ENCODE data around the gene CHST13.
A peak's percentile ranks its signal among the peaks of the same experiment; 100 is the strongest.

CHST13 gene

GRCh38 chr3:126508564-126508964 is 15.4 kb upstream of the CHST13 start:
- Mint-ChIP-seq H3K9me3 (no peaks in the 10 kb centered on the region), H3K27ac (no peak overlapping the region), H3K36me3 (ENCODE audit: low read depth) (no peaks in the 10 kb centered on the region), H3K4me3 (no peak overlapping the region), H3K4me1 (ENCODE audit: low read depth) (no peaks in the 10 kb centered on the region), H3K27me3 (peaks cover 4% of the 10 kb centered on the region)
- intact Hi-C loops (cut with micrococcal nuclease): no loop called here

GRCh38 chr3:126509597-126510307 is 14.2 kb upstream of the CHST13 start:
- Mint-ChIP-seq H3K27ac (no peak overlapping the region), H3K9me3 (no peaks in the 10 kb centered on the region)

GRCh38 chr3:126510308-126510910 is 13.5 kb upstream of the CHST13 start:
- no peak overlapping the region for H3K4me3 Mint-ChIP-seq

More at GRCh38 chr3:126509597-126510307, 14.2 kb upstream of the CHST13 start:
- H3K27me3 Mint-ChIP-seq: peaks cover 4% of the 10 kb centered on the region
- H3K4me3 Mint-ChIP-seq: no peak overlapping the region
- no peaks in the 10 kb centered on the region for H3K4me1 Mint-ChIP-seq (ENCODE audit: low read depth)
- no peaks in the 10 kb centered on the region for H3K36me3 Mint-ChIP-seq (ENCODE audit: low read depth)
- intact Hi-C loops (cut with micrococcal nuclease): no loop called here

GRCh38 chr3:126511291-126511690 is 12.7 kb upstream of the CHST13 start:
- H3K9me3 Mint-ChIP-seq: no peaks in the 10 kb centered on the region
- no peaks in the 10 kb centered on the region for H3K27me3 Mint-ChIP-seq
- H3K4me3 Mint-ChIP-seq: no peak overlapping the region
- H3K4me1 Mint-ChIP-seq (ENCODE audit: low read depth): no peaks in the 10 kb centered on the region
- H3K36me3 Mint-ChIP-seq (ENCODE audit: low read depth): no peaks in the 10 kb centered on the region
- intact Hi-C loops (cut with micrococcal nuclease): no loop called here
- no peak overlapping the region for H3K27ac Mint-ChIP-seq

More at GRCh38 chr3:126510308-126510910, 13.5 kb upstream of the CHST13 start:
- Mint-ChIP-seq H3K36me3 (ENCODE audit: low read depth) (no peaks in the 10 kb centered on the region), H3K9me3 (no peaks in the 10 kb centered on the region), H3K27ac (no peak overlapping the region), H3K4me1 (ENCODE audit: low read depth) (no peaks in the 10 kb centered on the region), H3K27me3 (no peaks in the 10 kb centered on the region)
- intact Hi-C loops (cut with micrococcal nuclease): no loop called here

GRCh38 chr3:126512026-126512425 is 11.9 kb upstream of the CHST13 start:
- H3K36me3 Mint-ChIP-seq (ENCODE audit: low read depth): no peaks in the 10 kb centered on the region
- intact Hi-C loops (cut with micrococcal nuclease): no loop called here
- no peaks in the 10 kb centered on the region for H3K27me3 Mint-ChIP-seq
- H3K4me1 Mint-ChIP-seq (ENCODE audit: low read depth): peaks cover 5% of the 10 kb centered on the region
- no peak overlapping the region for H3K27ac Mint-ChIP-seq
- no peaks in the 10 kb centered on the region for H3K9me3 Mint-ChIP-seq
- H3K4me3 Mint-ChIP-seq: no peak overlapping the region

GRCh38 chr3:126512916-126513650 is 10.9 kb upstream of the CHST13 start:
- H3K4me3 Mint-ChIP-seq: no peak overlapping the region
- intact Hi-C loops (cut with micrococcal nuclease): no loop called here
- peaks cover 10% of the 10 kb centered on the region for H3K4me1 Mint-ChIP-seq (ENCODE audit: low read depth)
- no peaks in the 10 kb centered on the region for H3K36me3 Mint-ChIP-seq (ENCODE audit: low read depth)
- H3K27ac Mint-ChIP-seq: no peak overlapping the region
- H3K27me3 Mint-ChIP-seq: no peaks in the 10 kb centered on the region
- H3K9me3 Mint-ChIP-seq: no peaks in the 10 kb centered on the region

- intact Hi-C loops (cut with micrococcal nuclease): no loop called here
- no peaks in the 10 kb centered on the region for H3K9me3 Mint-ChIP-seq
- no peaks in the 10 kb centered on the region for H3K36me3 Mint-ChIP-seq (ENCODE audit: low read depth)
- H3K27ac Mint-ChIP-seq: no peak overlapping the region
- H3K4me3 Mint-ChIP-seq: no peak overlapping the region
- H3K4me1 Mint-ChIP-seq (ENCODE audit: low read depth): peaks cover 11% of the 10 kb centered on the region
- H3K27me3 Mint-ChIP-seq: peaks cover 3% of the 10 kb centered on the region
These were observed 9.8 kb upstream of the CHST13 start for GRCh38 chr3:126514161-126514560.

GRCh38 chr3:126515066-126515706 is 8.8 kb upstream of the CHST13 start:
- Mint-ChIP-seq H3K27me3 (peaks cover 3% of the 10 kb centered on the region), H3K4me1 (ENCODE audit: low read depth) (peaks cover 11% of the 10 kb centered on the region)

GRCh38 chr3:126516152-126516935 is 7.6 kb upstream of the CHST13 start:
- H3K27me3 Mint-ChIP-seq: peaks cover 3% of the 10 kb centered on the region
- H3K9me3 Mint-ChIP-seq: no peaks in the 10 kb centered on the region
- no peak overlapping the region for H3K4me3 Mint-ChIP-seq
- peak overlapping the region; percentile 39 for H3K27ac Mint-ChIP-seq
- peaks cover 11% of the 10 kb centered on the region for H3K4me1 Mint-ChIP-seq (ENCODE audit: low read depth)
- intact Hi-C loops (cut with micrococcal nuclease): no loop called here
- no peaks in the 10 kb centered on the region for H3K36me3 Mint-ChIP-seq (ENCODE audit: low read depth)

More at GRCh38 chr3:126515066-126515706, 8.8 kb upstream of the CHST13 start:
- no peak overlapping the region for H3K27ac Mint-ChIP-seq
- H3K9me3 Mint-ChIP-seq: no peaks in the 10 kb centered on the region
- no peaks in the 10 kb centered on the region for H3K36me3 Mint-ChIP-seq (ENCODE audit: low read depth)
- H3K4me3 Mint-ChIP-seq: no peak overlapping the region
- intact Hi-C loops (cut with micrococcal nuclease): no loop called here

GRCh38 chr3:126516936-126517290 is 7.0 kb upstream of the CHST13 start:
- no peaks in the 10 kb centered on the region for H3K9me3 Mint-ChIP-seq
- peaks cover 13% of the 10 kb centered on the region for H3K4me1 Mint-ChIP-seq (ENCODE audit: low read depth)
- H3K4me3 Mint-ChIP-seq: no peak overlapping the region
- intact Hi-C loops (cut with micrococcal nuclease): no loop called here
- no peaks in the 10 kb centered on the region for H3K36me3 Mint-ChIP-seq (ENCODE audit: low read depth)
- H3K27ac Mint-ChIP-seq: peak overlapping the region; percentile 39
- peaks cover 3% of the 10 kb centered on the region for H3K27me3 Mint-ChIP-seq

- H3K4me3 Mint-ChIP-seq: no peak within 1 kb of the TSS
- no peaks in the 10 kb centered on the region for H3K9me3 Mint-ChIP-seq
- peaks cover 18% of the 10 kb centered on the region for H3K4me1 Mint-ChIP-seq (ENCODE audit: low read depth)
- H3K27ac Mint-ChIP-seq: peak within 1 kb of the TSS; percentile 39
- peaks cover 3% of the 10 kb centered on the region for H3K27me3 Mint-ChIP-seq
- intact Hi-C loops (cut with micrococcal nuclease): no loop called here
- H3K36me3 Mint-ChIP-seq (ENCODE audit: low read depth): no peaks in the 10 kb centered on the region
These were observed 6.5 kb upstream of the CHST13 start, which contains the start of gene UROC1 for GRCh38 chr3:126517291-126517951. Gene UROC1, minus strand, starts transcription at chr3:126517773. Its CDS starts 54 bp downstream, at chr3:126517719.

- peaks cover 23% of the 10 kb centered on the region for H3K4me1 Mint-ChIP-seq (ENCODE audit: low read depth)
- intact Hi-C loops (cut with micrococcal nuclease): no loop called here
These were observed 5.8 kb upstream of the CHST13 start for GRCh38 chr3:126517986-126518778.

More at GRCh38 chr3:126517986-126518778, 5.8 kb upstream of the CHST13 start:
- Mint-ChIP-seq H3K27me3 (peaks cover 3% of the 10 kb centered on the region), H3K9me3 (no peaks in the 10 kb centered on the region), H3K36me3 (ENCODE audit: low read depth) (no peaks in the 10 kb centered on the region), H3K27ac (no peak overlapping the region), H3K4me3 (no peak overlapping the region)
